Measurements from ENCODE around the gene RMI1. TPM values are rescaled to one million over a fixed set of nuclear protein-coding genes. Genes with fewer than 3 reads are reported as not detected.

The RMI1 gene
- total and polyA plus RNA-seq, 10 of the 15 experiments (the other 5 are each of a cell fraction or from before 2014, with no cell fraction given) = 3.6 to 34.1 (median 16.1) TPM

- TF ChIP-seq REST (IDR thresholded peaks at IDR 0.05; ENCODE audit: low read depth, low read length) = no peak
- TF ChIP-seq MYC (IDR thresholded peaks at IDR 0.05; ENCODE audit: insufficient read depth, insufficient read length, insufficient replicate concordance, low read length, severe bottlenecking) = no peak
- no peak for TF ChIP-seq SP1 (IDR thresholded peaks at IDR 0.05; ENCODE audit: low read depth, low read length)
- peak; percentile 70; the same call in 1 of the 2 replicates for TF ChIP-seq ASH2L (IDR thresholded peaks at IDR 0.05; ENCODE audit: borderline replicate concordance, low read depth)
- no peak for TF ChIP-seq SIX5 (IDR thresholded peaks at IDR 0.05; ENCODE audit: low read depth, low read length, severe bottlenecking)
- TF ChIP-seq MAX (IDR thresholded peaks at IDR 0.05; ENCODE audit: low read depth, low read length) = peak; percentile 58; the same call in 1 of the 2 replicates
- TF ChIP-seq TARDBP (IDR thresholded peaks at IDR 0.05; ENCODE audit: borderline replicate concordance) = no peak
- TF ChIP-seq CBFB (IDR thresholded peaks at IDR 0.05; ENCODE audit: low read depth) = peak; percentile 90
- TF ChIP-seq ZNF384 (IDR thresholded peaks at IDR 0.05; ENCODE audit: borderline replicate concordance, low read depth, low read length) = no peak
- no peak for TF ChIP-seq ESRRA (IDR thresholded peaks at IDR 0.05; ENCODE audit: low read length)
- no peak for TF ChIP-seq CBX3 (IDR thresholded peaks at IDR 0.05; ENCODE audit: borderline replicate concordance, low read depth)
- no peak for TF ChIP-seq SREBF2 (IDR thresholded peaks at IDR 0.05; ENCODE audit: low read length)
- no peak; the same call in 1 of the 2 replicates for TF ChIP-seq WRNIP1 (IDR thresholded peaks at IDR 0.05; ENCODE audit: borderline replicate concordance, low read depth, low read length)
- TF ChIP-seq E4F1 (IDR thresholded peaks at IDR 0.05; ENCODE audit: borderline replicate concordance, partially characterized antibody) = no peak
- no peak for TF ChIP-seq ATF3 (IDR thresholded peaks at IDR 0.05; ENCODE audit: borderline replicate concordance, extremely low read depth, low read depth, low read length)
- TF ChIP-seq ZNF207 (IDR thresholded peaks at IDR 0.05; ENCODE audit: borderline replicate concordance) = peak; percentile 51; the same call in 1 of the 2 replicates
- no peak for TF ChIP-seq HDGF (IDR thresholded peaks at IDR 0.05)
- 0 out of 2 replicates have a peak, but pooled peaks have one; percentile 25 for TF ChIP-seq SMARCA5 (IDR thresholded peaks at IDR 0.05)
- peak; percentile 96; the same call in 1 of the 2 replicates for TF ChIP-seq PML (IDR thresholded peaks at IDR 0.05; ENCODE audit: low read length)
- TF ChIP-seq POLR2A (IDR thresholded peaks at IDR 0.05; ENCODE audit: low read depth, low read length) = peak; percentile 93
- TF ChIP-seq SMAD1 (IDR thresholded peaks at IDR 0.05; ENCODE audit: low read depth, partially characterized antibody) = peak; percentile 90
- TF ChIP-seq YY1 (IDR thresholded peaks at IDR 0.05; ENCODE audit: low read depth, low read length) = peak; percentile 95
- TF ChIP-seq IKZF2 (IDR thresholded peaks at IDR 0.05) = peak; percentile 81 to 89
- no peak for TF ChIP-seq HDAC2 (IDR thresholded peaks at IDR 0.05)
- peak; percentile 97 for TF ChIP-seq CHD2 (IDR thresholded peaks at IDR 0.05; ENCODE audit: borderline replicate concordance, low read depth, low read length)
- no peak for TF ChIP-seq NFXL1 (IDR thresholded peaks at IDR 0.05; ENCODE audit: borderline replicate concordance)
- TF ChIP-seq RFX5 (IDR thresholded peaks at IDR 0.05; ENCODE audit: low read depth, low read length) = no peak
Measured at GRCh38 chr9:83980395-83981125, at the start of gene RMI1 (continued).
